NCI-H345 treated with DMSO at 0.1 percent for 48 hours (cell line): ENCODE data around the gene GKN2.

Experiments used
- DNase-seq: peaks from one replicate; lab custom pipeline; 2025; ENCODE audit not compliant: unreplicated experiment; lab: John Stamatoyannopoulos, UW

GKN2 gene

DNA sequence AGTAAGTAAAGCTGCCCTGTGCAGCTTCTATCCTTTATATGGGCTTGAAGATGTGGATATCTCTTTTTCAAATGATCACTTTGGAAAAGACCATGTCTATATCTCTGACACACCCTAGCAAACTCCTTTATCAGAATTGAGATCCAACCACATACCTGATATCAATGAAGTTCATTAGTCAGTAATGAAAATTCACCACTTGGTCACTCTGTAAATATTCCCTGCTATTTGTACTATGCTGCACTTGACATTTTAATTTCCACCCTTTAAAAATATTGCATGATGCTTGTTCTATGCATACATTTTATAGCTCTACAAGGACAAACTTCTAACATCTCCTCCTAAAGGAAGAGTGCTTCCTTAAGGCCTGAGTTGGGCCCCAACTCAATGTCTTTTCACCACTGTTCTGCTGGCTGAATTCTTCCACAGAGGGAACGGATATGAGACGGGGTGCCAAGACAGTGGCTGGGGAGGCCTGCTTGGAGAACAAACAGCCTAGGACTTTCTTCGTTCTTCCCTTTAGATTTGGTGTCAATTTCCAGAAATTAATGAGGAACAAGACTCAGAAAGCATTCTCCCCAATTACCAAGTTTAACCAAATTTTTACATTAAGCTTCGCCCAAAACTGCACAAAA, at the start of gene GKN2:
GKN2 (minus strand) TSS at position 7 of the 635 bp plus-strand sequence. CDS start 32 bp downstream, outside the sequence.
- DNase-seq = no peak

- DNase-seq = no peak
Observed at GRCh38 chr2:69001879-69002278, 49.2 kb upstream of the GKN2 start.

- no peak for DNase-seq
Observed at GRCh38 chr2:68997401-68997800, 44.7 kb upstream of the GKN2 start.

DNA sequence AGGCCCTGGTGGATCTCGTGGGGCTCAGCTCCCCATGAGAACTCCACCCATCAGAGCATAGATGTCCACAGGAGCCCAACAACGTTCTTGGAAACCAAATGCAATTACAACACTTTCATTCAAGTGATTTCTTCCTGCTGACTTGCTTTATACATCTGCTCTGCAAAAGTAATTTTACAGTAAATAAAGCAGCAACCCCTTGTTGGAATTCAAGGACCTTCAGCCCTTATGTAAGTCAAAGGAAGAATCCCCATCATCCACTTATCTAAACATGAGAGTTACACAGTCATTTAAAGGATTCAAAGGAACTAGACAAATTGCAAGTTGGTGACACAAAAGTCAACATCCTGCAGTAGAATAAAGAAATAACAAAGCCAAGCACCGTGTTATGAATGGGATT, 43.2 kb upstream of the GKN2 start:
- DNase-seq = no peak

- DNase-seq = no peak
Observed at GRCh38 chr2:68994864-68995263, 42.2 kb upstream of the GKN2 start.

GRCh38 chr2:68993660-68994059, 41.0 kb upstream of the GKN2 start:
- DNase-seq = no peak

DNA sequence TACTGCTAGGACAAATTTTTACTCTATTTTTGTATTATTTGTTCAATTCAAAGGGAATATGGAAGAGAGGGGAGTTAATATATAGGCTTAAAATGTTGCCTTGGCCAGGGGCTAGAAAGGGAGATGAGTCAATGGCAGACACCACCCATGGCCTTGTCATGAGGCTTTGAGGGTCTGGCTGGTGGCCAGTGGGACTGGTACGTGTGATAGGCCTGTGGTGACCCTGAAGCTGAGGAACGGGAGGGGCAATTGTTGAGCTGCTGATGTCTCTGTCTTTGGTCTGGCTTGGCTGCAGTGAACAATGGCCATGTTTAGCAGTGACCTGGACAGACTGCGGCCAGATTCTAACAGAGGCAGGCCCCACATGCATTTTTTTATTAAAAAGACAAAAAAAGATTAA, 40.2 kb upstream of the GKN2 start:
- DNase-seq = no peak

DNA sequence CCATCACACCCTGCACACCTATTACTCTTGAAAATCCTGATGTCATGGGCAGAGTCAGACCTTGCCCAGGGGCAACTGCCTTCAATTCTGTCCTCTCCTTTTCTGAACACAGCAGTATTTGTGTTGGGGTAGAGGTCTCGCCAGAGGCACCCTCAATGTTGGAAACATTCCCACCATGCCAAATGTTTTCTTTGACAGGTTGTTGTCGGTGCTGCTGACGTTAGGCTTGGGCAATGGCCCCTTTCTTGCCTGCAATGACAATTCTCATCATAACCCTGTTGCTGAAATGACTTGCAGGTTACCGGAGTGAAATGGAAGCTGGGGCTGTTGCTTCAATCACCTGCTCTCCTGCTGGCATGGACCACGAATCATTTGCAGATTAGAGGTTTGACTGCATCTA, 39.6 kb upstream of the GKN2 start:
- DNase-seq = no peak

GRCh38 chr2:68989035-68989434, 36.3 kb upstream of the GKN2 start:
- no peak for DNase-seq

- DNase-seq = no peak
Observed at GRCh38 chr2:68987021-68987503, 34.4 kb upstream of the GKN2 start.

- DNase-seq = no peak
Observed at GRCh38 chr2:68980956-68981355, 28.3 kb upstream of the GKN2 start.

- no peak for DNase-seq
Observed at GRCh38 chr2:68978098-68978497, 25.4 kb upstream of the GKN2 start.

GRCh38 chr2:68977453-68977852, 24.8 kb upstream of the GKN2 start:
- no peak for DNase-seq

- DNase-seq = no peak
Observed at GRCh38 chr2:68975844-68976243, 23.2 kb upstream of the GKN2 start.

DNA sequence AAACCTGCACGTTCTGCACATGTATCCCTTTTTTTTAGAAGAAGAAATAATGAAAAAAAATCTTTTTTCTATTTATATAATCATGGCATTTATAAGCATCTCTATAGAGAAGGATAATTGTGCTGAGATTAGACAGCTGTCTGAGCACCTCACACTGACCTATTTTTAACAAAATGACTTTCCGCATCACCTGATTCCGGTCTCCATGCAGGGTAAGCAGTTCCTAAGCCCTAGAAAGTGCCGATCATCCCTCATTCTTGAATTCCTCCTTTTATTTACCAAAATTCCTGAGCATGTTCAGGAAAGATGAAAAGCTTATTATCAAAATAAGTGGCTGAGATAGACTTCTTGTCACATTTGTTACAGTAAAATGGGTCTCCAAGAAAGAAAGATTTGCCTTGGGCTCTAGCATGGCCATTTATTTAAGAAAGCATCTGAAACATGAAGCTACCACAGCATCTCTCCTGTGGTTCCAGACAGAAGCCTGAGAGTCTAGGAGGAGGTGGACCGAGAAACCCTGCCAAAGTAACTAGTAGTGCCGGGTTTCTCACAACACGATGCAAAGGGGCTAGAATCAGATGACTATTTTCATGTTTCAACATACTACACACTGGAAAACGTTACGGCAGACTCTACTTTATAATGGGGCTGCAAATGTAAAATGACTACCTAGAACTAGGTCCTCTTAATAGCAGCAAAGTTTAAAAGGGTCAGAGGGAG, 22.4 kb upstream of the GKN2 start:
- no peak for DNase-seq

- DNase-seq = no peak
Observed at GRCh38 chr2:68974251-68974650, 21.6 kb upstream of the GKN2 start, which contains the start of gene GKN1. Gene GKN1 (plus strand): TSS chr2:68974636. CDS start chr2:68974678, 42 bp downstream.

DNA sequence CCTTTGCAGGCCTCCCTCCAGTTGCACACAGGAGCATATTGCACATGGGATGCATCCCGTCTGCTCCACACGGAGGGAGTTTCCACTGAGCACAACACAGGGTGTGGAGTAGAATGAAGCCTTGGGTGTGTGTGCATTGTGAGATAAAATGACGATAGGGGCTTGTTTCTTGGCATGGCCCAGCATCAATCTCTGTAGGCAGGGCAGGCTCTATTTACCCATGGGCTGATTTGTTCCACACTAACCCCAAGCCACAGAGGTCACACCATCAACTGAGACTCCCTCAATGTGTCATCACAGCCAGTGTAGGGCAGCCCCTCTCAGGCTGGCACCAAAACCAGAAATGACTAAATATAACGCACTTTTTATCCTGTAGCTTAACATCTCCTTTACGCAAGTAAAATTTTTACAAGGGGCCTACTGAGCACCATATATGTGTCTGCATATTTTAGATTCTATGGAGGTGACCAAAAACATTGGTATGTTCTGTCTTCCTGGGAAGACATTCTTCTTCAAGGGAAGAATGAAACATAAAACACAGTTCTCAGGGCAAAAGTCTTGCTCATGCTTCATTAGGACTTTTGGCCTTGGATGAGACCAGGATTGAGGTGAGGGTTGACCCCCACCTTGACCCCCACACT, 19.0 kb upstream of the GKN2 start:
- DNase-seq = no peak

GRCh38 chr2:68970566-68971265, 18.0 kb upstream of the GKN2 start:
- no peak for DNase-seq

GRCh38 chr2:68969736-68970490, 17.2 kb upstream of the GKN2 start:
- no peak for DNase-seq

DNA sequence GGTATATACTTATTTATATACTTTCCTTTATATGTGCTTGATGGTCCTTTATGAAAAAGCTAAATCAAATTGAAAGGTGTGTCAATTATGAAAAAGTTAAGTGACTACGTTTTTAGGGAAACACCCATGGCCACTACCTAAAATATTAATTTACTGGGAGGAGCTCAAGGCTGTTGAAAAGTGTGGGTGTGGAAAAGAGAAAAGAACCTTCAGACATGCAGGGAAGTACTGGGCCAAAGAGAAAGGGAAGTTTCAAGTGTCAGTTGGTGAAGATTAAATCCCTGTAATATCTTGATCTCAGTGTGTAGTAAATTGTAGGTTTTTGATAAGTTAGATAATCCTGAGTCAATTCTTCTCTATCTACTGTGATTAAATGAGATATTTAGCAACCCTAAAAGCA, 15.5 kb upstream of the GKN2 start:
- no peak for DNase-seq

DNA sequence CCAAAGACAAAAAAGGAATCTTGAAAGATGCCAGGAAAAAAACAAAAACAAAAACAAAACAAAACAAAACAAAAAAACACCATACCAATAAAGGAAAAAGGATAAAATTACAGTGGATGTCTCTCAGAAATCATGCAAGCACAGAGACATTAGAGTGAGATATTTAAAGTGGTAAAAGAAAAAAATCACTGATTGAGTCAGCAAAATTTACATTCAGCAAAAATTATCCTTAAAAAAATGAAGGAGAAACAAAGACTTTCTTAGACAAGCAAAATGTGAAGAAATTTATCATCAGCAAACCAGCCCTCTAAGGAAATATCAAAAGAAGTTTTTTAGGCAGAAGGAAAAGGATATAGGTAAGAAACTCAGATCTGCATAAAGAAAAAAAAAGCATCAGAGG, 11.6 kb upstream of the GKN2 start:
- no peak for DNase-seq
